Astrocyte (in vitro differentiated cells and primary cell): ENCODE data around the gene EPHB1.

ENCODE experiments used
- EZH2 ChIP-seq: IDR thresholded peaks from 2 replicates; pipeline ENCODE4 v1.6.1; 2012; ENCODE audit warnings: mild to moderate bottlenecking, low read length, inconsistent platforms; ENCODE audit not compliant: insufficient read depth
- TF ChIP-seq, protein P1 (sequence below): IDR thresholded peaks from 2 replicates; pipeline ENCODE4 v1.5.1; 2011; ENCODE audit warnings: low read depth, mild to moderate bottlenecking, inconsistent platforms, low read length, moderate library complexity; ENCODE audit not compliant: insufficient read depth

DNA sequence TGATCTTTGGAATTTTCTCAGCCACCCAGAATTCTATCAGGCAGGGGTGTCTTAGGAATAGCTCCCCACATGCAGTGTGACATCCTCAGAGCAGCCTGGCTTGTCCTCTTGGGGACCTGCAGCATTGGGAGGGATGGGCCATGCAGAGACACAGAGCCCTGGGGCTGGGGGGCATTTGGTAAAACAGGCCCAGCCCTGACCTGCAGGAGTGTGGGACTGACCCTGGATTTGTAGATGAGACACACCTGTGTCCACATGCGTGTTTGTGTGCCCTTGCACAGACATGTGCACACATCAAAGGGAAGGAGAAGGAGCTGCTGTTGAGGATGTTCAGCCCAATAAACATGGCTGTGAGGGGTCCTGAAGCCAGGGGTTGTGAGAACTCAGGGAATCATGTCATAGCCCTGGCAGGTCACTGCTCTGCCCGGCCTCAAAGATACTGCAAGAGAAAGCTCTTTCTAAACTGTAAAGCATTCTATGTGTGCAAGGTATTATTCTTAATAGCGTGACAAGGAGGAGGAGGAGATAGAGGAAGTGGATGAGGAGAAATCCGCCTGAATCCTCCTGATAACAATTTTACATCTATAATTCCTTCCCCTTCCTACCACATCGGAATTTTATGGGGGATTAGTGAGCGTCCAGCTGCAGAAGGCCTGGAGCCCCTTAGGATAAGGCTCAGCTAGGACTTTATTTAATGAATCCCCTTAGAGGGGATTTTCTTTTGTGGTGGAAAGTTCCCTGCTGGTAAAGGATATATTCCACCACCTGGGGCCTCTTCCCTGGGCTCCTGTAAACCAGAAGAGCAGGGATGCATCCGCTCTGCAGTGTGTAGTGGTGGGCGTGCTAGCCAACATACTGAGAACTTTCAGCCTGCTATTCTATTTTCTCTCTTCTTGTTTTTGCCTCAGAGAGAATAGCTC lies 245.5 kb downstream of the EPHB1 start:
- TF ChIP-seq, protein P1, sequence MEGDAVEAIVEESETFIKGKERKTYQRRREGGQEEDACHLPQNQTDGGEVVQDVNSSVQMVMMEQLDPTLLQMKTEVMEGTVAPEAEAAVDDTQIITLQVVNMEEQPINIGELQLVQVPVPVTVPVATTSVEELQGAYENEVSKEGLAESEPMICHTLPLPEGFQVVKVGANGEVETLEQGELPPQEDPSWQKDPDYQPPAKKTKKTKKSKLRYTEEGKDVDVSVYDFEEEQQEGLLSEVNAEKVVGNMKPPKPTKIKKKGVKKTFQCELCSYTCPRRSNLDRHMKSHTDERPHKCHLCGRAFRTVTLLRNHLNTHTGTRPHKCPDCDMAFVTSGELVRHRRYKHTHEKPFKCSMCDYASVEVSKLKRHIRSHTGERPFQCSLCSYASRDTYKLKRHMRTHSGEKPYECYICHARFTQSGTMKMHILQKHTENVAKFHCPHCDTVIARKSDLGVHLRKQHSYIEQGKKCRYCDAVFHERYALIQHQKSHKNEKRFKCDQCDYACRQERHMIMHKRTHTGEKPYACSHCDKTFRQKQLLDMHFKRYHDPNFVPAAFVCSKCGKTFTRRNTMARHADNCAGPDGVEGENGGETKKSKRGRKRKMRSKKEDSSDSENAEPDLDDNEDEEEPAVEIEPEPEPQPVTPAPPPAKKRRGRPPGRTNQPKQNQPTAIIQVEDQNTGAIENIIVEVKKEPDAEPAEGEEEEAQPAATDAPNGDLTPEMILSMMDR: no peak
- TF ChIP-seq EZH2: no peak
